Mucosa of rectum (tissue), 2 donors: Measurements from ENCODE around the gene SNAI1.

Experiments
- H3K27ac ChIP-seq, 2 donors: one replicate each; pipeline ENCODE4 v1.7.0; 2013; ENCODE audit warnings: inconsistent platforms in 2 of 2, low read depth in 2 of 2, low read length in 2 of 2
- H3K27me3 ChIP-seq, 2 donors: one replicate each; pipeline ENCODE4 v1.7.0; 2013; ENCODE audit warnings: low read length in 2 of 2; ENCODE audit not compliant: control insufficient read depth in 2 of 2, insufficient read depth in 2 of 2
- H3K36me3 ChIP-seq, 2 donors: one replicate each; pipeline ENCODE4 v1.7.0; 2013; ENCODE audit warnings: low read length in 2 of 2; ENCODE audit not compliant: control insufficient read depth in 2 of 2, insufficient read depth in 2 of 2
- H3K4me1 ChIP-seq, 2 donors: one replicate each; pipeline ENCODE4 v1.7.0; 2013; ENCODE audit warnings: low read length in 2 of 2, mild to moderate bottlenecking in 1 of 2; ENCODE audit not compliant: control insufficient read depth in 2 of 2, insufficient read depth in 2 of 2
- H3K4me3 ChIP-seq, 2 donors: one replicate each; pipeline ENCODE4 v1.7.0; 2013; ENCODE audit warnings: low read length in 2 of 2
- H3K9ac ChIP-seq, 2 donors: one replicate each; pipeline ENCODE4 v1.7.0; 2013; ENCODE audit warnings: low read length in 2 of 2, low read depth in 1 of 2, mild to moderate bottlenecking in 1 of 2
- H3K9me3 ChIP-seq, 2 donors: one replicate each; pipeline ENCODE4 v1.7.0; 2013; ENCODE audit warnings: low read length in 2 of 2; ENCODE audit not compliant: control insufficient read depth in 2 of 2
- donor health status: healthy.
- donor health status: Normal muscosa, but diverticular disease.

Gene SNAI1

DNA sequence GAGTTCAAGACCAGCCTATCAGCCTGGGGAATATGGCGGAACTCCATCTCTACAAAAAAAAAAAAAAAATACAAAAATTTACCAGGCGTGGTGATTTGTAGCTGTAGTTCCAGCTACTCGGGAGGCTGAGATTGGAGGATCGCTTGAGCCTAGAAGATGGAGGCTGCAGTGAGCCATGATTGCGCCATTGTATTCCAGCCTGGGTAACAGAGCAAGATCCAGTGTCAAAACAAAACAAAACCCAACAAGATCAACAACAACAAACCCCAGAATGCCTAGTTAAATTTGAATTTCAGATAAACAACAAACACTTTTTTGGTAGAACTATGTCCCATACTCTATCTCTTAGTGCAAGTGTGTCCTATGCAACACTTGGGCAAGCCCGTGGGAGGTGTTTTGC is 39.9 kb downstream of the SNAI1 start:
- Histone ChIP-seq H3K36me3 (no peaks in the 10 kb centered on the region), H3K4me1 (no peaks in the 10 kb centered on the region), H3K27me3 (no peaks in the 10 kb centered on the region), H3K27ac (no peak overlapping the region), H3K9me3 (no peaks in the 10 kb centered on the region), H3K4me3 (no peak overlapping the region), H3K9ac (no peak overlapping the region)

DNA sequence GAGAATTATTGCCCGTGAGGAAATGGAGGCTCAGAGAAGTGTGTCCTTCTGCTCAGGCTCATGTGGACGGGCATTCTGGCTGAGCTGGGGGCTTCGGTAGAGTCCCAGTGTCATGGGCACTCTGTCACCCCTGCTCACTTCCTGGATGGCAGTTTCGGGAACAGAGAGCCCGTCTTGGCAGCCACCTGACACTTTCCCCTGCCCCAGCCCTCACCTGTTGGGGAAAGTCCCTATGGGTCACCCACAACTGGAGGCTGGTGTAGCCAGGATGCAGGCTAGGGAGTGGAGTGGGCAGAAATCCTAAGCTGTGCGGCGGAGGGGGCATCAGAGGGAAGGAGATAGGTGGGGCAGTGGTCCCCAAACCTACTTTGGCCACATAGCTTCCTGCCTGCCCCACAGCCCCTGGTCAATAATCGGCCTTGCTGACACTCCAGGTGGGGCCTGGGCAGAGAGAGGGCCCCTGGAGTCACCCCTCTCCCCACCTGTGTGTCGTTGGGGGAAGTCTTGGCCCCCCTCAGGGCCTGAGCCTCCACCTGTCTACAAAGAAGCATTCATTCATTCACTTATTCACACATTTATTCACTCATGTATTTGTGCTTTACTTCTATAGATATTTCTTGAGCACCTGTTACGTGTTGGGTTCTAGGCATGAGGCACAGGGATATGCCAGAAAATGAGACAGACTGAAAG is 40.5 kb downstream of the SNAI1 start:
- no peaks in the 10 kb centered on the region for H3K4me1 ChIP-seq
- no peaks in the 10 kb centered on the region for H3K36me3 ChIP-seq
- no peaks in the 10 kb centered on the region for H3K27me3 ChIP-seq
- H3K9ac ChIP-seq: no peak overlapping the region
- no peak overlapping the region for H3K27ac ChIP-seq
- no peaks in the 10 kb centered on the region for H3K9me3 ChIP-seq
- H3K4me3 ChIP-seq: no peak overlapping the region

DNA sequence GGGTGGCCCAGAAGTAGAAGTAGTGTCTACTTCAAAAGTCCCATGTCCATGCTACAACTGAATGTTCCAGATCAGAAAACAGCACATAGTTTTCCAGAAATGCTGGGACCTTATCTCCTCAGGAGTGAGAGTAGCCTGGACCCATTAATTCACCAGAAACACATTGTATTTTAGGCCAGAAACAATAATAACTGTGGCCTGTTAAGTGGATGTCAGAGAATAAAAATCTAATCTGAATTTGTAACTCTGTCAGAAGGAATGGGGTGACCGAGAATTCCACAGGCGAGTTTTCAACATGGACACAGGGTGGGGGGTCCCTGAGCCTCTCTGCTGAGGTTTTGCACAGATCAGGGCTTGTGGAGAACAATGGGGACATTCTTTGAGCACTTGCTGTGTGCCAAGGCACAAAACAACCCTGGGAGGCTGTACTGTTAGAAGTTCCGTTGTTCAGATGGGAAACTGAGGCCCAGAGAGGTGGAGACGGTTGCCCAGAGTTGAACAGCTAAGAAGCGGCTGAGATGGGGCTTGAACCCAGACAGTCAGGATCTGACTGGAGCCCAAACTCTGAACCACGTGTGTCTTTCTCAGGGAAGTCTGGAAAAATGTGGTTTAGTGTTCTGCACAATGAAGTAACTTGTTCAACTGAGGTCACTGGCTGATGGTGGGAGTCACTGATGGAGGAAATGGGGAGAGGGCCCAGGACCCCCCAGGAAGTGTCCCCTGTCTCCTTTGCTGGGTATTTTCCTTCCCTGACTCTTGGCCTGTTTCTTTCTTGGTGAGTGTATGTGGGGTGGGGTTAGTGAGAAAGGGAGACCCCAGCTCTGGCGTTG is 44.2 kb downstream of the SNAI1 start:
- no peak overlapping the region for H3K9ac ChIP-seq
- no peak overlapping the region for H3K27ac ChIP-seq
- H3K9me3 ChIP-seq: no peaks in the 10 kb centered on the region
- H3K36me3 ChIP-seq: no peaks in the 10 kb centered on the region
- H3K27me3 ChIP-seq: no peaks in the 10 kb centered on the region
- H3K4me1 ChIP-seq: no peaks in the 10 kb centered on the region
- no peak overlapping the region for H3K4me3 ChIP-seq

DNA sequence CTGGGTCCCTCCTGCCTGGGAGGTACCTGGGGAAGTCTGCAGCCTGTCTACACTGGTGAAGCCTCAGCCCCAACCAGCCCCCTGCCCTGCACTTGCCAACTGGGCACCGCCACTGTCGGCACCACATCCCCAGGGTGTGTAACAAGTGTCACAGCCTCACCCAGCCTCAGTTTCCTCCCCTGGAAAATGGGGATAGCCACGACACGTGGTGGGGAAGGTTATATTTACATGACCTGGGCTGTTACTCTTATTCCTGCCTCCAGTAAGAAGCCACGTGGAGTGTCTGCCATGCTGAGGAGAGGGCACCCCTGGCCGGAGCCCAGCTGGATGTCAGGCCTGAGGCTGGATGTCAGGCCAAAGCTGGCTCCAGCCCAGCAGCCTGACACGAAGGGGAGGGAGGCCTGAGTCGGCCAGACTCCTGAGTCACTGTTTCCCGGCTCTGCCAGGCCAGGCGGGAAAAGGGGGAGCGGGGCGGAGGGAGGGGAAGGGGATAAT is 44.9 kb downstream of the SNAI1 start:
- Histone ChIP-seq H3K4me3 (no peak overlapping the region), H3K9ac (no peak overlapping the region), H3K9me3 (no peaks in the 10 kb centered on the region), H3K4me1 (no peaks in the 10 kb centered on the region), H3K27me3 (no peaks in the 10 kb centered on the region), H3K36me3 (no peaks in the 10 kb centered on the region), H3K27ac (no peak overlapping the region)

DNA sequence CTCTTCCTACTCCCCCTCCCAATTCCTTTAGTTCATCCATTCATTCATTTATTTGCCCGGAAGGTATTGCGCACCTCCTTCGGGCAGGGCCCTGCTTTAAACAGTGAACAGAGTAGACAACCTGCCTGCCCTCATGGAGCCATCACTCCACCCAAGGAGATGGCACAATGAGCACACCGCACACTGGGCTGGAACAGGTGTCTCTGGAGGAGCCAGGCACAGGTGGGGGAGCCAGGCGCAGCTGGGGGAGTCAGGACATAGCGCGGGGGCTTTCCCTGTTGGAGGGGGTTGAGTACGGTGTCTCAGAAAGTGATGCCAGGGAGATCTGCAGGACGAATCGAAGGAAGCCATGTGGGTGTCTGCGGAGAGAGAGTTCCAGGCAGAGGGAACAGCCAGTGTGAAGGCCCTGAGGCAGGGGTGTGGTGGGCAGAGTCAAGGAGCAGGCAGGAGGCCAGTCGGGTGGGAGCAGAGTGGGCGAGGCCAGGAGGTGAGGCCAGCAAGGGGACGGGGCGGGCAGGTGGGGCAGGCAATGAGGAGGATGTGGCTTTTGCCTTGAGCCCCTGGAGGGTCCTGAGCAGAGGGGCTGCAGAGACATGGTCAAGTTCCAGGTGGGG is 46.4 kb downstream of the SNAI1 start:
- Histone ChIP-seq H3K4me1 (peaks cover 5% of the 10 kb centered on the region in 2 donors), H3K9me3 (no peaks in the 10 kb centered on the region), H3K9ac (no peak overlapping the region), H3K4me3 (no peak overlapping the region), H3K27me3 (no peaks in the 10 kb centered on the region), H3K27ac (no peak overlapping the region), H3K36me3 (no peaks in the 10 kb centered on the region)

DNA sequence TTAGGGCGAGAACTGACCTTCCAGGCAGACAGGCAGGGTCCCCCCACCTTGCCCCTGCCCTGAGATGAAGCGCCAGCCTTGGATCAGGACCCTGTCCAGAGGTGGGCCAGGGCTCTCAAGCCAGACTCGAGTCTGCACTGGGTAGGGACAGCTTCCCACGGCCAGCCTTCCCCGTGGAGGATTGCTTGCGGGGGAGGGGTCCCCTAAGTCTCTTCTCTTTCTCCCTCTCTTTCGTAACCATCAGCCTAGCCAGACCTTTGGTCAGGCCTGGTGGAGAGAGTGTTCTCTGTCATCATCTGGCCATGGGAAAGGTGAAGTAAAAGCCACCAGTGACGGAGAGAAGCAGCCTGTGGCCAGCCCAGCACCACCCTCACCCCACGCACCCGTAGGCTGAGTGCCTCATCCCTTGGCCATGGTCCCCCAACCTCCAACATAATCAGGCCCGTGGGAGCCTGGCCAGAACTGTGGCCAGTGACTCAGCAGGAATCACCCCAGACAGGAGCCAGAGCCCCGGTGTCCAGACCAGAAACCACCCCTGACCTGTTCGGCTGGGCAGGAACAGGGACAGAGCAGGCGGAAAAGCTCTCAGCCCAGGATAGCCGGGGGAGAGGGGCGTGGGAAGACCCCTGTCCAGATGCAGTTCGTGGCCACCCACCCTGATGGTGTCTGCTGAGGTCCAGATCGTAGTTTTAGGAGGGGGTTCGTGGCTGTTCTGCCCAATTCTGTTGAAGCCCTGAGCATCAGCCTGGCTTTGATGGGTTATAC is 47.1 kb downstream of the SNAI1 start:
- Histone ChIP-seq H3K4me1 (peaks cover 5 to 8% of the 10 kb centered on the region in 2 donors), H3K9me3 (no peaks in the 10 kb centered on the region), H3K9ac (no peak overlapping the region), H3K36me3 (no peaks in the 10 kb centered on the region), H3K27me3 (no peaks in the 10 kb centered on the region), H3K27ac (no peak overlapping the region), H3K4me3 (no peak overlapping the region)

DNA sequence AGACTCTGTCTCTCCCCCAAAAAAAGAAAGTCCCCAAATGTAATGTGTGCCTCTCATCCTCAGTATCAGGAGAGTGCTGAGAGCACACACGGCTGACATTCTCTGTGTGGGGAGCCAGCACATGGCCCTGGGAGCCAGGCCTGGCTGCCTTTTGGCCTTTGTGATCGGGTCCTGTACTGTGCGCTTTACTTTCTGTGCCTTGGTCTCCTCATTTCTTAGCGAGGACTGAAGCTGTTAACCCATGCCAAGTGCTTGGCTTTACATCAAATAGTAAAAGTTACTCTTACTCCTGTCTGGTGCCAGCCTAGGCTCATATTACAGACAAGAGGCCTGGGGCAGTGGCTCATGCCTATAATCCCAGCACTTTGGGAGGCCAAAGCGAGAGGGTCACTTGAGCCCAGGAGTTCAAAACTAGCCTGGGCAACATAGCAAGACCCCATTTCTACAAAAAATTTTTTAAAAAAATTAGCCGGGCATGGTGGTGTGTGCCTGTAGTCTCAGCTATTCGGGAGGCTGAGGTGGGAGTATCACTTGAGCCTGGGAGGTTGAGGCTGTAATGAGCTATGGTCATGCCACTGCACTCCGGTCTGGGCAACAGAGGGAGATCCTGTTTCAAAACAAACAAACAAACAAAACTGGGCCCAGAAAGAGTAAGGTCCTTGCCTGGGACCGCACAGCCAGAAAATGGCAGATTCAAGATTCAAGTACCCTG is 50.3 kb downstream of the SNAI1 start:
- H3K36me3 ChIP-seq: no peaks in the 10 kb centered on the region
- H3K9ac ChIP-seq: no peak overlapping the region
- H3K4me1 ChIP-seq: peaks cover 5 to 8% of the 10 kb centered on the region in 2 donors
- no peak overlapping the region for H3K4me3 ChIP-seq
- H3K27ac ChIP-seq: peak overlapping the region in 1 of 2 donors; percentile 13
- no peaks in the 10 kb centered on the region for H3K27me3 ChIP-seq
- no peaks in the 10 kb centered on the region for H3K9me3 ChIP-seq

DNA sequence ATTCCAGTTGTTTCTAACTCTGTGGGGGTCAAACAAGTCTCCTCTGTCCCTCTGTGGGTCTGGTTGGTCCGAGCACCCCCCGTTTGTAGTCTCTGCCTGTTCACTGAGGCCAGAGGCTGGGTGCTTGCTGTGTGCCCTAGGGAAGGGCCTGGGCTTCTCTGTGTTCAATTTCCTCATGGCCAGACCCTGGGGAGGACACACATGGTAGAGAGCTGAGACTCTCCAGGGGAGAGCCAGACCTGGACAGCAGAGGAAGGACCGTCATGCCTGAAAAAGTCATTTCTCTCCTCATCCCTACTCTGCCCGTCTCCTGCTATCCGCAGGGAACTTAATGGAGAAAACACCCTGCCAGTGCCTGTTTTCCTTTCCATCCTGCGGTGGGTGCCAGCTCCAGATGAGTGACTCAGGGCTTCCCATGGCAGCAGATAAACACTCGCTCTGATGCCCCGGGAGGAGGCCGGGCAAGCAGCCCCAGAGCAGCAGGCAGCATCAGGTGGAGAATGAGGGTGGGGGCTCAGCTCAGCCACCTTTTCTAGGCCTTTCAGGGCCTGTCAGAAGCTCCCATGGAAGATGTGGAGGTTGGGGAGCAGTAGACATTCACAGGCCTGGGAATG is 51.9 kb downstream of the SNAI1 start:
- Histone ChIP-seq H3K36me3 (no peaks in the 10 kb centered on the region), H3K4me3 (no peak overlapping the region), H3K4me1 (peaks cover 5 to 8% of the 10 kb centered on the region in 2 donors), H3K27ac (no peak overlapping the region), H3K27me3 (no peaks in the 10 kb centered on the region), H3K9me3 (no peaks in the 10 kb centered on the region), H3K9ac (no peak overlapping the region)

DNA sequence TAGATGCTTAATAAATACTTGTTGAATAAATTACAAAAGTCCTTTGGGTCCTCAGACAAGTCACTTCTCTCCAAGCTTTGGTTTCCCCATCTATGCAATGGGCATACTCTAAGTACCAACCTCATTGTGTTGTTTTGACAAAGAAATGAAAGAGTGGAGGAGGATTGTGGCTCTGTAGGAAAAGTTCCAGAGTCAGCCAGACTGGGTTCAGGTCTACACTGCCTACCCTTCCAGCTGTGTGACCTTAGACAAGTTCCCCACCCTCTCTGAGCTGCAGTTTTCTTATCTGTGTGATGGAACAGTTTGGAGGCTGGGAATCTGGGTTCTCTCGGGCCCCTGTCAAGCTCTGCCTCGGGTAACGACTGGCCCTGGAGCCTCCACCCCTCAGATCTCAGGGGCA is 53.9 kb downstream of the SNAI1 start:
- Histone ChIP-seq H3K9me3 (no peaks in the 10 kb centered on the region), H3K4me1 (peaks cover 5 to 8% of the 10 kb centered on the region in 2 donors), H3K36me3 (no peaks in the 10 kb centered on the region), H3K27me3 (no peaks in the 10 kb centered on the region), H3K27ac (no peak overlapping the region), H3K9ac (no peak overlapping the region), H3K4me3 (no peak overlapping the region)
